Activated gamma-delta T cell treated with anti-CD3 and anti-CD28 coated beads, Interleukin-2, amount 50 U/mL, for 16 hours (primary cell): Measurements from ENCODE around the gene KCTD4.
"Not testable (repeated sequence)": the region's sequence is repeated elsewhere in the genome, so short reads cannot be mapped to it uniquely, and the experiment has no call there.

ENCODE experiments used
- DNase-seq: peaks from one replicate; pipeline ENCODE4 v3.0.0-alpha.2; 2020; ENCODE audit warnings: low read depth

Gene KCTD4

GRCh38 chr13:45215392-45216077, 14.7 kb upstream of the KCTD4 start:
- DNase-seq, result no peak

- DNase-seq, result no peak
These were observed 8.4 kb upstream of the KCTD4 start for GRCh38 chr13:45209229-45209628.

- DNase-seq, result no peak
These were observed 7.3 kb upstream of the KCTD4 start for GRCh38 chr13:45208132-45208531.

GRCh38 chr13:45207319-45207718, 6.5 kb upstream of the KCTD4 start:
- no peak for DNase-seq

DNA sequence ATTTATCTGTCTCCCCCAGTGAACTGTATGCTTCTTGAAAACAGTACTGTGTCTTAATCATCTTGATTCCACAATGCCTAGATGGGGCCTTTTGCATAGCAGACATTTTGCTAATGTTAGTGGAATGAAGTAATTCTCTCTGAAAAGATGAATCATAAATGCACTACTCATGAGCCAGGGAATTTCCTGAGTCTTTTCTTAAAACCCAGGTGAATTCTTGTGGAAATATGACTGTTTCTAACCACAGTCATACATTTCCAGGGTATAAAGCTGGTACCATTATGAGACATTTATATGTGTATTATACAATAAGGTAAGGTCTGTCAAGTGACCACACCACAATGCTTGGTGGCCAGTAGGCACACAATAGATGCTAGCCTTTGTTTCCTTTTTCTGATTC, 5.5 kb upstream of the KCTD4 start:
- DNase-seq, result no peak

GRCh38 chr13:45205124-45205523, 4.3 kb upstream of the KCTD4 start:
- DNase-seq, result no peak

DNA sequence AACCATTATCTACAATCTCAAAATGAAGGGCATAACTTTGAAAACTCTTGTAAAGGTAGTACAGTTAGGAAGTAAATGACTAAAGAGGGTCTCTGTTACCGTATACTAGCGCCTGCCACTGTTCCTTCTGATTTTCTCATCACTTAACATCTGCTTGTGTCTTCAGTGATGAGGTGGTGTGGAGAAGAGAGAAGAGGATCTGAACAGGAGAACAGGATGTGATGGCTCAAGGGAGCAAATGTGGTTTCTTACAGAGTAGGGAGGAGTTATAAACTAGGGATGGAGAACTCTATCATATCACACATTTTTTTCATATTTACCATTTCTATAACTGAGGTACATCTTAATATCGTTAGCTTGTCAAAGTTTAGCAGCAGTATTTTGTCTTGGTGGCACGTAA, 1.1 kb downstream of the KCTD4 start:
- no peak for DNase-seq

- DNase-seq, result no peak
These were observed 1.9 kb downstream of the KCTD4 start for GRCh38 chr13:45198924-45199323.

DNA sequence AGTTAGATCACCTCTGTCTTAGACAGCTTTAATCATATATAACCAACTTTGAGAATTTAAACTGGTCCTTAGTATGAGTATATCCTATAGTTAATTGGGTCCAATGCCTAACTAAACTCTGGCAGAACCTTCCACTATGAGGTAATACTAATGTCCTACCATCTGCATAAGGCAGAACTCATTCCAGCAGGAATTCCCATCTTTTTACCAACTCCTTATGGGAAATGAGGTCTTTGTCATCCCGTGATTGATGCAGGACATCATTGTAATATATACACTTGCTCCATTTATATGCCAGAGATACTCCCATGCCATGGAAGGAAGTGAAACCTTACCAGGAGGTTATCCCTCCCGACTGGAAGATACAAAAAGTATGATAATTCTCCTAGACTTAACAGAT, 2.8 kb downstream of the KCTD4 start:
- DNase-seq, result no peak

- DNase-seq, result no peak
These were observed 4.2 kb downstream of the KCTD4 start for GRCh38 chr13:45196622-45197021.

GRCh38 chr13:45196096-45196495, 4.7 kb downstream of the KCTD4 start:
- DNase-seq, result no peak

- no peak for DNase-seq
These were observed 5.4 kb downstream of the KCTD4 start for GRCh38 chr13:45195421-45195820.

GRCh38 chr13:45194081-45194939, 6.5 kb downstream of the KCTD4 start:
- no peak for DNase-seq

DNA sequence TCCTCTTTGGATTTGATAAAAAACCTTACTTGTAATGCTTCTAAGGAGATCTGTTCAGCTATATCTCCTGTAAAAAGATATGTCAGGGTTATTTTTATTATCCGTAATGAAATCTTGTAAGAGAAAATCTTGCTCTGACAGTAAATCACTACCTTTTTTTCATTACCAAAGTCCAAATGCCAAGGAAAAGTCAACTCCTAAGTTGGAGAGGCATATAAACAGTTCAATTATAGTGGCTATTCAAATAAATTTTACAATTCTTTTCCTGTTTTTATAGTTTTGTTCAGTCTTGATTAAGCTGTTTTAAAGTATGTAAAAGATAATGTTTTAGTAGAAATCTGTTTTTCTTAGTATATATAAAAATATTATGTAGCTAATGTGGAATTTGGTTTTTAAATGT, 9.0 kb downstream of the KCTD4 start:
- no peak for DNase-seq

DNA sequence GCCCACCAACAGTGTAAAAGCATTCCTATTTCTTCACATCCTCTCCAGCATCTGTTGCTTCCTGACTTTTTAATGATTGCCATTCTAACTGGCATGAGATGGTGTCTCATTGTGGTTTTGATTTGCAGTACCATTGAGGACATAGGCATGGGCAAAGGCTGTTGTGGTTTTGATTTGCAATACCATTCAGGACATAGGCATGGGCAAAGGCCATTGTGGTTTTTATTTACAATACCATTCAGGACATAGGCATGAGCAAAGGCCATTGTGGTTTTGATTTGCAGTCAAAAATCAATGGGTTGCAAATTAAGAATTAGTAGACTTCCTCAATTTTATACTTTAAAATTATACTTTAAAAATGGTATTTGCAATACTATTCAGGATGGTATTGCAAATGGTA, 11.3 kb downstream of the KCTD4 start:
- DNase-seq, result not testable (repeated sequence)

DNA sequence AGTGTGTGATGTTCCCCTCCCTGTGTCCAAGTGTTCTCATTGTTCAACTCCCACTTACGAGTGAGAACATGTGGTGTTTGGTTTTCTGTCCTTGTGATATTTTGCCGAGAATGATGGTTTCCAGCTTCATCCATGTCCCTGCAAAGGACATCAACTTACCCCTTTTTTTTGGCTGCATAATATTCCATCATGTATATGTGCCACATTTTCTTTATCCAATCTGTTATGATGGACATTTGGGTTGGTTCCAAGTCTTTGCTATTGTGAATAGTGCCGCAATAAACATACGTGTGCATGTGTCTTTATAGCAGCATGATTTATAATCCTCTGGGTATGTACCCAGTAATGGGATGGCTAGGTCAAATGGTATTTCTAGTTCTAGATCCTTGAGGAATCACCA, 11.8 kb downstream of the KCTD4 start:
- not testable (repeated sequence) for DNase-seq

DNA sequence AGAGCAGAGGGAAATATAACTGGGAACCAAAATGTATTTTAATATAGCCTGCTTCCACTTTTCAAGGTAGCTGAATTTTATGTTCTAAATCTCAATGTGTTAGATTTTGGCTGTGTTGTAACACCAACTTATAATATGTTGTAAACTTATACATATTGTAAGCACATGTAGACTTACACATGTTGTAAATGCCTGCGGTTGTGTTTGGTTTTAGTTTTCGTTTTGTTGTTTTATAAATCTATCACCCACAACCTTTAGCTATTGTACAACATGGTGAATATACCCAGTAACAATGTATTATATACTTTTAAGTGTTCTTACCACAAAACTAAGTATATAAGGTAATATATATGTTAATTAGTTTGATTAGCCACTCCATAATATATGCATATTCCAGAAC, 15.6 kb downstream of the KCTD4 start:
- no peak for DNase-seq

DNA sequence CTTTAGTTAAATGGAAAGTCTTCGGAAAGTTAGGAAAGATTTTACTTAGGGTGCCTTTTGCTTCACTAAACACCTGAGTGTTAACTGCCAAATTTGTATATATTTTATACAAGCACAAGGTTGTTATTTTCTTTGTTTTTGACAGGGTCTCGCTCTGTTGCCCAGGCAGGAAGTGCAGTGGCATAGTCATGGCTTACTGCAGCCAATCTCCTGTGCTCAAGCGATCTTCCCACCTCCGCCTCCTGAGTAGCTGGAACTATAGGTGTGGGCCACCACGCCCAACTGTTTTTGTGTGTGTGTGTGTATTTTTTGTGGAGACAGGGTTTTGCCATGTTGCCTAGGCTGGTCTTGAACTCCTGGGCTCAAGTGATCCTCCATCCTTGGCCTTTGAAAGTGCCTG, 16.2 kb downstream of the KCTD4 start:
- no peak for DNase-seq

DNA sequence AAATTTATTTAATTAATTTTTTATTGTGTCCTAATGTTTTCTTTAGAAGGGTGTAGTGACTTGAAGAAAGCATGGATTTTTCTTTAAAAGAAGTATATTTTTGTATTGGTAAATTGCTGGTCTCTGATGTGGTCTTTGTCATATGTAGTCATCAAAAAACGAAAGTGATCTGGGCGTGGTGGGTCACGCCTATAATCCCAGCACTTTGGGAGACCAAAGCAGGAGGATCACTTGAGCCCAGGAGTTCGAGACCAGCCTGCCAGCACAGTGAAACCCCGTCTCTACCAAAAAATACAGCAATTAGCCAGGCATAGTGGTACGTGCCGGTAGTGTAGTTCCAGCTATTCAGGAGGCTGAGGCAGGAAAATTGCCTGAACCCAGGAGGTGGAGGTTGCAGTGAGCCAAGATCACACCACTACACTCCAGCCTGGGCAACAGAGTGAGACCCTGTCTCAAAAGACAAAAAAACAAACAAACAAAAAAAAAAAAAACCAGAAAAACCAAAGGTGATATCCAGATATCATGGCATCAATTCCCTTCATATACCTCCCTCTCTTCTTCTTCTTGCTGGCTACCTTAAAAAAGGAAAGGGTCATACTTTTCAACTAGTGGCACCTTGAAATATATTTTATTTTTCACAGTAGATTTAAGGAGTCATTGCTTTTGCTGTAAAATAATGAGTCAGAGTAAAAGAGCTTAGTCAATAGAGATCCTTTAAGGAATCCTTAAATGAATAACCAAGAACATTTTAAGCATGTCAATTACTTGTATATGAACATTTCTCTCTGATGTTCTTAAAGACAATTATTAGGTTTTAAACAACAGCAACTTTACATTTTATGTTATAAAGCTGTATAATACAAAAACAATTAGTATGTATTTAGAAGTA, 19.9 kb downstream of the KCTD4 start:
- DNase-seq, result no peak

GRCh38 chr13:45180303-45180702, 20.5 kb downstream of the KCTD4 start:
- no peak for DNase-seq

GRCh38 chr13:45179428-45179827, 21.4 kb downstream of the KCTD4 start:
- DNase-seq, result no peak

- no peak for DNase-seq
These were observed 22.3 kb downstream of the KCTD4 start for GRCh38 chr13:45178349-45179162.
